ENCODE measurements around the gene PRKCA. TPM values are rescaled to one million over a fixed set of nuclear protein-coding genes. Genes with fewer than 3 reads are reported as not detected.
A peak's percentile ranks its signal among the peaks of the same experiment; 100 is the strongest.

PRKCA gene
- total and polyA plus RNA-seq, 9 of the 15 experiments (the other 6 are each of a cell fraction or from before 2014, with no cell fraction given) = 3.2 to 33.0 (median 17.8) TPM

GRCh38 chr17:66506641-66507040 is 204.2 kb downstream of the PRKCA start:
- intact Hi-C loops (cut with micrococcal nuclease) = loop anchor here (2.0 kb wide), 2 partner anchors 58 to 202 kb away; no protein-coding TSS in a partner anchor
- no peak for FAIRE-seq

More at GRCh38 chr17:66506641-66507040, 204.2 kb downstream of the PRKCA start:
- H3K4me2 ChIP-seq (ENCODE audit: insufficient read depth, low read length) = 0 out of 2 replicates have a peak overlapping the region, but pooled peaks have one; percentile 70
- peak overlapping the region; percentile 86 for H3K27ac ChIP-seq (ENCODE audit: extremely low read depth, low read depth, low read length)
- no peak overlapping the region for H3K9ac ChIP-seq (ENCODE audit: insufficient read depth in 1 of 2, low read depth in 2 of 2, low read length in 2 of 2)
- no peaks in the 10 kb centered on the region for H4K20me1 ChIP-seq (replicated peaks; ENCODE audit: control insufficient read depth, insufficient read depth, low read length)
- peaks cover 65% of the 10 kb centered on the region for H3K79me2 ChIP-seq (ENCODE audit: control insufficient read depth, insufficient read depth, low read length)
- in situ Hi-C loops (cut with MboI) = no loop called here
- H3K4me3 ChIP-seq = no peak overlapping the region
- ChIA-PET CTCF (ENCODE audit: low intra/inter-chr PET ratio) (no interaction called here), POLR2A (interaction anchor here (0.6 to 1.5 kb wide), 3 partner anchors 75 to 161 kb away, joined by 3 read pairs; no protein-coding TSS in a partner anchor)
- TF ChIP-seq GATAD2B (IDR thresholded peaks at IDR 0.05; ENCODE audit: borderline replicate concordance) (no peak), SREBF2 (CRISPR knock-in tag; IDR thresholded peaks at IDR 0.05) (no peak), PRMT5 (CRISPR knock-in tag; IDR thresholded peaks at IDR 0.05) (no peak), POLR2H (tag; IDR thresholded peaks at IDR 0.05; ENCODE audit: low read depth) (no peak), FOXJ3 (CRISPR knock-in tag; IDR thresholded peaks at IDR 0.05) (no peak), ZBTB9 (CRISPR knock-in tag; IDR thresholded peaks at IDR 0.05) (no peak), FOXK2 (conservative IDR thresholded peaks at IDR 0.05 in 1 of 2, IDR thresholded peaks at IDR 0.05 in 1 of 2; ENCODE audit: low read depth in 2 of 2) (no peak), KLF13 (tag; IDR thresholded peaks at IDR 0.05; ENCODE audit: borderline replicate concordance, low read depth) (no peak), ZKSCAN1 (IDR thresholded peaks at IDR 0.05; ENCODE audit: low read depth, low read length) (no peak), NBN (IDR thresholded peaks at IDR 0.05; ENCODE audit: low read depth) (no peak), ARID2 (IDR thresholded peaks at IDR 0.05) (no peak), ZNF212 (CRISPR knock-in tag; IDR thresholded peaks at IDR 0.05) (no peak)
- TF ChIP-seq, protein P1, sequence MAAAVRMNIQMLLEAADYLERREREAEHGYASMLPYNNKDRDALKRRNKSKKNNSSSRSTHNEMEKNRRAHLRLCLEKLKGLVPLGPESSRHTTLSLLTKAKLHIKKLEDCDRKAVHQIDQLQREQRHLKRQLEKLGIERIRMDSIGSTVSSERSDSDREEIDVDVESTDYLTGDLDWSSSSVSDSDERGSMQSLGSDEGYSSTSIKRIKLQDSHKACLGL (CRISPR knock-in tag; IDR thresholded peaks at IDR 0.05; ENCODE audit: borderline replicate concordance, poor library complexity, severe bottlenecking) = no peak
- TF ChIP-seq, protein P2, sequence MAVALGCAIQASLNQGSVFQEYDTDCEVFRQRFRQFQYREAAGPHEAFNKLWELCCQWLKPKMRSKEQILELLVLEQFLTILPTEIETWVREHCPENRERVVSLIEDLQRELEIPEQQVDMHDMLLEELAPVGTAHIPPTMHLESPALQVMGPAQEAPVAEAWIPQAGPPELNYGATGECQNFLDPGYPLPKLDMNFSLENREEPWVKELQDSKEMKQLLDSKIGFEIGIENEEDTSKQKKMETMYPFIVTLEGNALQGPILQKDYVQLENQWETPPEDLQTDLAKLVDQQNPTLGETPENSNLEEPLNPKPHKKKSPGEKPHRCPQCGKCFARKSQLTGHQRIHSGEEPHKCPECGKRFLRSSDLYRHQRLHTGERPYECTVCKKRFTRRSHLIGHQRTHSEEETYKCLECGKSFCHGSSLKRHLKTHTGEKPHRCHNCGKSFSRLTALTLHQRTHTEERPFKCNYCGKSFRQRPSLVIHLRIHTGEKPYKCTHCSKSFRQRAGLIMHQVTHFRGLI (CRISPR knock-in tag; IDR thresholded peaks at IDR 0.05) = no peak
- peaks cover 3% of the 10 kb centered on the region; the same call in 1 of the 3 replicates for H3K36me3 ChIP-seq (ENCODE audit: control insufficient read depth, insufficient read depth, low read length)
- H3K9me3 ChIP-seq (replicated peaks; ENCODE audit: control insufficient read depth, insufficient read depth, low read depth, low read length) = no peaks in the 10 kb centered on the region
- no peaks in the 10 kb centered on the region for H3K27me3 ChIP-seq (ENCODE audit: control insufficient read depth in 2 of 2, insufficient read depth in 2 of 2, low read length in 2 of 2)
- BruUV-seq (replicated peaks) = no TSS peak
- no peaks in the 10 kb centered on the region for H3K9me1 ChIP-seq (ENCODE audit: control insufficient read depth, insufficient read depth, low read length)
- H3K4me1 ChIP-seq (replicated peaks in 1 of 2; ENCODE audit: control insufficient read depth in 2 of 2, insufficient read depth in 2 of 2, low read length in 2 of 2) = peaks cover 25 to 46% of the 10 kb centered on the region in 2 experiments
- no peak overlapping the region for H2AFZ ChIP-seq (ENCODE audit: low read depth, low read length)
- DNase-seq (ENCODE audit: extremely low read depth in 1 of 4, low spot score in 3 of 4) (no peak), ATAC-seq (no peak)
- WGBS (ENCODE audit: insufficient coverage, low coverage, missing lambda C conversion rate) = 91% methylated on average over 6 of the region's 6 CpGs

Data from K562 (cell line).